Esophagus muscularis mucosa (tissue), 3 donors: ENCODE data around the gene SLCO1A2.

Source experiments
- CTCF ChIP-seq, 3 experiments: fragments of 200-600 bp in 2 of 3; fragments of 450-650 bp in 1 of 3; sonication (generic) in 2 of 3; IDR thresholded peaks; one replicate each; pipeline ENCODE4 v1.5.1; 2017 to 2019; ENCODE audit warnings: antibody characterized with exemption in 3 of 3, mild to moderate bottlenecking in 2 of 3, moderate library complexity in 1 of 3
- POLR2A ChIP-seq: fragments of 450-650 bp; IDR thresholded peaks from one replicate; pipeline ENCODE4 v1.6.1; 2017; ENCODE audit warnings: antibody characterized with exemption, moderate library complexity, mild to moderate bottlenecking, low read depth
- POLR2AphosphoS5 ChIP-seq, 2 donors: sonication (generic); formaldehyde crosslinking; IDR thresholded peaks; one replicate each; pipeline ENCODE4 v1.6.1; 2017; ENCODE audit warnings: antibody characterized with exemption in 2 of 2

DNA sequence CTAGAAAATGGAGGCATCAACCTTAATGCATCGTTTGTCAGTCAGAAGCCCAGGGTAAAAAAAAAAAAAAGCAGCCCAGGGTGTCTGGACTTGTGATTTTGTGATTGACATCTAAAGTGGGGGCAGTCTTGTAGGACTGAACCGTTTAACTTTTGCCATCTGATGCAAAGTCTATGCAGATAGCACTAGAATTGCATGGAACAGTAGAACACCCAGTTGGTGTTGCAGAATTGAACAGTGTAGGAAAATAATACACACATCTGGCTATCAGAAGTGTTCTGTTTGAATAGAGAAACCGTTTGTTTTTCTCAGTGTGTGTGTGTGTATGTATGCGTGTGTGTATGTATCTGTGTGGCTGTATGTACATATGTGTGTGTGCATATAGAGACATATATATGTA, 45.0 kb downstream of the SLCO1A2 start:
- no peak for TF ChIP-seq CTCF (IDR thresholded peaks at IDR 0.05)
- TF ChIP-seq POLR2A: no peak
- no peak for TF ChIP-seq POLR2AphosphoS5 (IDR thresholded peaks at IDR 0.05)
